SK-MEL-5 (cell line): ENCODE results near the gene RSPO3. TPM values are rescaled to one million over a fixed set of nuclear protein-coding genes. Genes with fewer than 3 reads are reported as not detected.
"Not testable (repeated sequence)": the region's sequence is repeated elsewhere in the genome, so short reads cannot be mapped to it uniquely, and the experiment has no call there.

Source experiments
- DNase-seq: peaks from one replicate; pipeline ENCODE4 v3.0.0-alpha.2; 2016; ENCODE audit warnings: low read depth, low spot score
- in situ Hi-C: cut with HindIII; loops from 2 replicates; pipeline ENCODE4 v1.10.0; 2016; ENCODE audit warnings: low sequenced_read_pairs, high pct_unique_total_duplicates, low pct_unique_long_range_greater_than_20kb
- polyA plus RNA-seq, 2 experiments: library from polyadenylated mRNA; depleted of rRNA; stranded (reverse); fragments of >200 nt; gene quantifications; 2 replicates each; pipeline ENCODE4 v1.2.3, GENCODE V29; 2015
- total RNA-seq: library from RNA; depleted of rRNA; stranded (reverse); fragments of >200 nt; shearing (Covaris generic); gene quantifications from 2 replicates; pipeline ENCODE4 v1.2.3, GENCODE V29; 2014; rRNA removed

The RSPO3 gene
- total RNA-seq = not detected in 2 replicates
- polyA plus RNA-seq (2015; cell fraction: cytosol; rRNA removed) = not detected in 2 replicates
- polyA plus RNA-seq (2015; cell fraction: nucleus; rRNA removed) = not detected in 2 replicates

- DNase-seq = peak; percentile 10
Measured at GRCh38 chr6:127118298-127119101, at the start of gene RSPO3. Gene RSPO3, plus strand, starts transcription at chr6:127118671. Its CDS starts 522 bp downstream, at chr6:127119193.

GRCh38 chr6:127069659-127070279 lies 48.7 kb upstream of the RSPO3 start:
- in situ Hi-C loops = no loop called here
- DNase-seq = peak; percentile 44

More at GRCh38 chr6:127118298-127119101, at the start of gene RSPO3:
- in situ Hi-C loops = no loop called here

- no peak for DNase-seq
- in situ Hi-C loops = no loop called here
Measured at GRCh38 chr6:127073222-127073621, 45.2 kb upstream of the RSPO3 start.

- in situ Hi-C loops = no loop called here
- DNase-seq = no peak
Measured at GRCh38 chr6:127076466-127076865, 42.0 kb upstream of the RSPO3 start.

GRCh38 chr6:127077886-127078285 lies 40.6 kb upstream of the RSPO3 start:
- in situ Hi-C loops = no loop called here
- DNase-seq = no peak

- in situ Hi-C loops = no loop called here
Measured at GRCh38 chr6:127078669-127079068, 39.8 kb upstream of the RSPO3 start.

GRCh38 chr6:127079681-127080080 lies 38.8 kb upstream of the RSPO3 start:
- in situ Hi-C loops = no loop called here
- no peak for DNase-seq

More at GRCh38 chr6:127078669-127079068, 39.8 kb upstream of the RSPO3 start:
- no peak for DNase-seq

- in situ Hi-C loops = no loop called here
- no peak for DNase-seq
Measured at GRCh38 chr6:127080081-127080480, 38.4 kb upstream of the RSPO3 start.

GRCh38 chr6:127083231-127083962 lies 35.1 kb upstream of the RSPO3 start:
- in situ Hi-C loops = no loop called here
- DNase-seq = no peak

- no peak for DNase-seq
- in situ Hi-C loops = no loop called here
Measured at GRCh38 chr6:127083963-127084310, 34.5 kb upstream of the RSPO3 start.

- no peak for DNase-seq
- in situ Hi-C loops = no loop called here
Measured at GRCh38 chr6:127085181-127085580, 33.3 kb upstream of the RSPO3 start.

- no peak for DNase-seq
- in situ Hi-C loops = no loop called here
Measured at GRCh38 chr6:127090051-127090450, 28.4 kb upstream of the RSPO3 start.

- in situ Hi-C loops = no loop called here
Measured at GRCh38 chr6:127092466-127092865, 26.0 kb upstream of the RSPO3 start.

GRCh38 chr6:127094791-127095190 lies 23.7 kb upstream of the RSPO3 start:
- no peak for DNase-seq
- in situ Hi-C loops = no loop called here

More at GRCh38 chr6:127092466-127092865, 26.0 kb upstream of the RSPO3 start:
- DNase-seq = no peak

GRCh38 chr6:127096167-127096566 lies 22.3 kb upstream of the RSPO3 start:
- no peak for DNase-seq
- in situ Hi-C loops = no loop called here

GRCh38 chr6:127097442-127097841 lies 21.0 kb upstream of the RSPO3 start:
- in situ Hi-C loops = not testable (repeated sequence)

GRCh38 chr6:127100510-127101140 lies 17.8 kb upstream of the RSPO3 start:
- in situ Hi-C loops = no loop called here
- peak; percentile 25 for DNase-seq

More at GRCh38 chr6:127097442-127097841, 21.0 kb upstream of the RSPO3 start:
- not testable (repeated sequence) for DNase-seq

GRCh38 chr6:127102299-127102698 lies 16.2 kb upstream of the RSPO3 start:
- in situ Hi-C loops = no loop called here
- DNase-seq = no peak
